IMR-90 (cell line): ENCODE data around the gene UGT1A4.

Experiments used
- CEBPB ChIP-seq: IDR thresholded peaks from 2 replicates; pipeline ENCODE4 v1.6.1; 2012; ENCODE audit warnings: low read depth, low read length, improper control_type of control experiment
- MAFK ChIP-seq: IDR thresholded peaks from 2 replicates; pipeline ENCODE4 v1.6.1; 2012; ENCODE audit warnings: low read depth, low read length, improper control_type of control experiment
- MAZ ChIP-seq: IDR thresholded peaks from 2 replicates; pipeline ENCODE4 v1.6.1; 2012; ENCODE audit warnings: low read depth, mild to moderate bottlenecking, low read length, improper control_type of control experiment, moderate library complexity, borderline replicate concordance
- MXI1 ChIP-seq: IDR thresholded peaks from 2 replicates; pipeline ENCODE4 v1.6.1; 2012; ENCODE audit warnings: low read depth, mild to moderate bottlenecking, low read length, moderate library complexity, borderline replicate concordance
- NFE2L2 ChIP-seq: fragments of 150-350 bp; IDR thresholded peaks from 2 replicates; pipeline ENCODE4 v1.6.1; 2016; ENCODE audit warnings: low read depth, mild to moderate bottlenecking, low read length
- POLR2A ChIP-seq: IDR thresholded peaks from 2 replicates; pipeline ENCODE4 v1.6.1; 2012; ENCODE audit warnings: mild to moderate bottlenecking, low read depth, low read length
- RAD21 ChIP-seq: IDR thresholded peaks from 2 replicates; pipeline ENCODE4 v1.6.1; 2012; ENCODE audit warnings: low read length, improper control_type of control experiment
- RFX5 ChIP-seq: IDR thresholded peaks from 2 replicates; pipeline ENCODE4 v1.8.0; 2012; ENCODE audit warnings: low read depth, mild to moderate bottlenecking, low read length, moderate library complexity
- SMC3 ChIP-seq: fragments of 150-350 bp; IDR thresholded peaks from 2 replicates; pipeline ENCODE4 v1.6.1; 2016; ENCODE audit warnings: low read depth, mild to moderate bottlenecking, antibody characterized with exemption, low read length, moderate library complexity
- TF ChIP-seq, protein P1 (sequence below): conservative IDR thresholded peaks from 2 replicates; pipeline ENCODE4 v1.5.1; 2012; ENCODE audit warnings: mild to moderate bottlenecking, low read depth, low read length, improper control_type of control experiment
- TF ChIP-seq, protein P2 (sequence below): fragments of 150-350 bp; IDR thresholded peaks from 2 replicates; pipeline ENCODE4 v1.6.1; 2016; ENCODE audit warnings: low read depth, mild to moderate bottlenecking, low read length, moderate library complexity, borderline replicate concordance

DNA sequence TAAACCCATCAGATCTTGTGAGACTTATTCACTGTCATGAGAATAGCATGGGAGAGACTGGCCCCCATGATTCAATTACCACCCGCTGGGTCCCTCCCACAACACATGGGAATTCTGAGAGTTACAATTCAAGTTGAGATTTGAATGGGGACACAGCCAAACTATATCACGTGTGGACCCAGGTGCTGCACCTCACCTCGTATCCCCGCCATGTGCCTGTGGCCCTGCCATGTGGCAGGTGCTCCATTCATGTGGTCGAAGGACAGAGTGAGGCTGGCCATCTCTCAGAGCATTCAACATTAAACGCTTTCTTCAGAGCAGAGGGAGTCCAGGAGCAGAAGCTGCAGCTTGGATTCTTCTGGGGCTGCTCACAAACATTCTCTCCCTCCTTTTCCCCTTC lies 91.8 kb downstream of the UGT1A4 start:
- TF ChIP-seq, protein P1, sequence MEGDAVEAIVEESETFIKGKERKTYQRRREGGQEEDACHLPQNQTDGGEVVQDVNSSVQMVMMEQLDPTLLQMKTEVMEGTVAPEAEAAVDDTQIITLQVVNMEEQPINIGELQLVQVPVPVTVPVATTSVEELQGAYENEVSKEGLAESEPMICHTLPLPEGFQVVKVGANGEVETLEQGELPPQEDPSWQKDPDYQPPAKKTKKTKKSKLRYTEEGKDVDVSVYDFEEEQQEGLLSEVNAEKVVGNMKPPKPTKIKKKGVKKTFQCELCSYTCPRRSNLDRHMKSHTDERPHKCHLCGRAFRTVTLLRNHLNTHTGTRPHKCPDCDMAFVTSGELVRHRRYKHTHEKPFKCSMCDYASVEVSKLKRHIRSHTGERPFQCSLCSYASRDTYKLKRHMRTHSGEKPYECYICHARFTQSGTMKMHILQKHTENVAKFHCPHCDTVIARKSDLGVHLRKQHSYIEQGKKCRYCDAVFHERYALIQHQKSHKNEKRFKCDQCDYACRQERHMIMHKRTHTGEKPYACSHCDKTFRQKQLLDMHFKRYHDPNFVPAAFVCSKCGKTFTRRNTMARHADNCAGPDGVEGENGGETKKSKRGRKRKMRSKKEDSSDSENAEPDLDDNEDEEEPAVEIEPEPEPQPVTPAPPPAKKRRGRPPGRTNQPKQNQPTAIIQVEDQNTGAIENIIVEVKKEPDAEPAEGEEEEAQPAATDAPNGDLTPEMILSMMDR: no peak
- TF ChIP-seq RAD21 (no peak), POLR2A (no peak), CEBPB (no peak), RFX5 (no peak), MAFK (no peak), SMC3 (no peak), MAZ (no peak), NFE2L2 (no peak), MXI1 (no peak)
- TF ChIP-seq, protein P2, sequence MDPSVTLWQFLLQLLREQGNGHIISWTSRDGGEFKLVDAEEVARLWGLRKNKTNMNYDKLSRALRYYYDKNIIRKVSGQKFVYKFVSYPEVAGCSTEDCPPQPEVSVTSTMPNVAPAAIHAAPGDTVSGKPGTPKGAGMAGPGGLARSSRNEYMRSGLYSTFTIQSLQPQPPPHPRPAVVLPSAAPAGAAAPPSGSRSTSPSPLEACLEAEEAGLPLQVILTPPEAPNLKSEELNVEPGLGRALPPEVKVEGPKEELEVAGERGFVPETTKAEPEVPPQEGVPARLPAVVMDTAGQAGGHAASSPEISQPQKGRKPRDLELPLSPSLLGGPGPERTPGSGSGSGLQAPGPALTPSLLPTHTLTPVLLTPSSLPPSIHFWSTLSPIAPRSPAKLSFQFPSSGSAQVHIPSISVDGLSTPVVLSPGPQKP: no peak
